Endothelial cell (in vitro differentiated cells): ENCODE results near the gene MYBBP1A. TPM values are rescaled to one million over a fixed set of nuclear protein-coding genes. Genes with fewer than 3 reads are reported as not detected.
"Not testable (repeated sequence)": the region's sequence is repeated elsewhere in the genome, so short reads cannot be mapped to it uniquely, and the experiment has no call there.

Source experiments
- DNase-seq: peaks from one replicate; pipeline ENCODE4 v3.0.0; 2021; ENCODE audit warnings: low spot score
- H3K27ac Mint-ChIP-seq: one replicate; pipeline ENCODE4 v1.8.0; 2021; ENCODE audit warnings: mixed read lengths, inconsistent platforms; ENCODE audit not compliant: unreplicated experiment
- H3K27me3 Mint-ChIP-seq: one replicate; pipeline ENCODE4 v1.8.0; 2021; ENCODE audit warnings: mild to moderate bottlenecking, moderate library complexity, mixed read lengths, inconsistent platforms; ENCODE audit not compliant: unreplicated experiment
- H3K36me3 Mint-ChIP-seq: one replicate; pipeline ENCODE4 v1.8.0; 2021; ENCODE audit warnings: mild to moderate bottlenecking, low read depth, mixed read lengths, inconsistent platforms; ENCODE audit not compliant: unreplicated experiment
- H3K4me1 Mint-ChIP-seq: one replicate; pipeline ENCODE4 v1.8.0; 2021; ENCODE audit warnings: mild to moderate bottlenecking, mixed read lengths, inconsistent platforms; ENCODE audit not compliant: unreplicated experiment
- H3K4me3 Mint-ChIP-seq: one replicate; pipeline ENCODE4 v1.8.0; 2021; ENCODE audit warnings: mild to moderate bottlenecking, mixed read lengths, inconsistent platforms; ENCODE audit not compliant: unreplicated experiment
- H3K9me3 Mint-ChIP-seq: one replicate; pipeline ENCODE4 v1.8.0; 2021; ENCODE audit warnings: mixed read lengths, inconsistent platforms; ENCODE audit not compliant: unreplicated experiment
- CTCF ChIP-seq: fragments of 200-600 bp; sonication (generic); IDR thresholded peaks from one replicate; pipeline ENCODE4 v1.5.0; 2021; ENCODE audit warnings: antibody characterized with exemption; ENCODE audit not compliant: unreplicated experiment
- total RNA-seq: library from RNA; stranded (reverse); fragmentation: NEBNext Ultra II Directional; extraction: Animal tissue kit (Norgen Biotek cat#: 25700); gene quantifications from one replicate; pipeline ENCODE4 v1.2.1, GENCODE V29; 2021; ENCODE audit not compliant: unreplicated experiment

The MYBBP1A gene
- total RNA-seq, 1 donor from 2014 or later: 32.4 TPM

GRCh38 chr17:4592240-4593005 lies 37.2 kb upstream of the MYBBP1A start:
- no peaks in the 10 kb centered on the region for H3K9me3 Mint-ChIP-seq
- H3K4me3 Mint-ChIP-seq: no peak overlapping the region
- no peak for TF ChIP-seq CTCF
- no peak for DNase-seq
- H3K36me3 Mint-ChIP-seq: no peaks in the 10 kb centered on the region
- peaks cover 10% of the 10 kb centered on the region for H3K4me1 Mint-ChIP-seq
- peaks cover 9% of the 10 kb centered on the region for H3K27me3 Mint-ChIP-seq
- no peak overlapping the region for H3K27ac Mint-ChIP-seq

GRCh38 chr17:4591529-4591928 lies 36.3 kb upstream of the MYBBP1A start:
- H3K4me3 Mint-ChIP-seq: no peak overlapping the region
- DNase-seq: no peak
- H3K36me3 Mint-ChIP-seq: no peaks in the 10 kb centered on the region
- H3K27me3 Mint-ChIP-seq: peaks cover 12% of the 10 kb centered on the region
- H3K4me1 Mint-ChIP-seq: peaks cover 12% of the 10 kb centered on the region
- no peaks in the 10 kb centered on the region for H3K9me3 Mint-ChIP-seq
- no peak for TF ChIP-seq CTCF
- no peak overlapping the region for H3K27ac Mint-ChIP-seq

- Mint-ChIP-seq H3K4me3 (no peak overlapping the region), H3K27me3 (peaks cover 17% of the 10 kb centered on the region), H3K9me3 (no peaks in the 10 kb centered on the region), H3K4me1 (peaks cover 13% of the 10 kb centered on the region), H3K27ac (no peak overlapping the region), H3K36me3 (no peaks in the 10 kb centered on the region)
- no peak for TF ChIP-seq CTCF
- DNase-seq: no peak
Measured at GRCh38 chr17:4590981-4591453, 35.8 kb upstream of the MYBBP1A start.

- not testable (repeated sequence) for H3K36me3 Mint-ChIP-seq, H3K27ac Mint-ChIP-seq, H3K9me3 Mint-ChIP-seq, DNase-seq, H3K4me3 Mint-ChIP-seq
- H3K4me1 Mint-ChIP-seq: peaks cover 10% of the 10 kb centered on the region
- H3K27me3 Mint-ChIP-seq: peaks cover 21% of the 10 kb centered on the region
Measured at GRCh38 chr17:4590042-4590441, 34.9 kb upstream of the MYBBP1A start.

- no peak for TF ChIP-seq CTCF
- Mint-ChIP-seq H3K27ac (no peak overlapping the region), H3K27me3 (peaks cover 21% of the 10 kb centered on the region), H3K9me3 (no peaks in the 10 kb centered on the region), H3K4me3 (no peak overlapping the region), H3K4me1 (peaks cover 9% of the 10 kb centered on the region), H3K36me3 (no peaks in the 10 kb centered on the region)
- DNase-seq: no peak
Measured at GRCh38 chr17:4588898-4589625, 33.9 kb upstream of the MYBBP1A start.
